Measurements from ENCODE around the gene CEP152.

Gene CEP152

DNA sequence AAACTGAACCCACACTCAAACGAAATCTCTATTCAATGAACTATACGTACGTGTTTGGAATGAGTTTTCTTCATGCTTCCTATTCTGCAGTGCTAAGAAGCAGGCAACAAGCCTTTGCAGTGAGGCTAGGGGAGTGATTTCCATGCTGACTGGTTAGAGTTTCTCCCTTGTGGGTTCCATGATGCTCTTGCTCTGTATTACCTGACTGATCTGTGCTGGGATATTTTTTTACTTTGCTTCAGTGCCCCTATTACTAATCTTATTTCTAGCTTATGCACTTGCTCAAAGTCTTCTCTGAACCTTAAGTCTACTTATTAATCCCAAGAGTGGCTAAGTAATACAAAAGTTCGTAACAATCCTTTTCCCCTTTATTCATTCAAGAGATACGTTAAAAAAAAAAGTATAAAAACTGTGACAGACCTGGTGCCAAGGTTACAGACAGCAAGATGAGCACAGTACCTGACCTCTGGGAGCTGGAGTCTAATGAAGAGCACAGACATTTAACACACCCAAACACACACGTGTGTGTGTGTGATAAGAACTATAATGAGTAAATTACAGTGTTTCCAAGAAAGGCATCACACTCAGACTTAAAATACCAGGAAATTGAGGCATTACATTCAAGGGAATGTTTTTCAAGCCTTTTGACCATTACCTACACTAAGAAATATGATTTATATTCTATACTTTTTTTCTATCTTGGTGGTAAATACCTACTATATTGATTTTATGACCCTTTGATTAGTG is 114.9 kb downstream of the CEP152 start:
- DNase-seq = no peak

DNA sequence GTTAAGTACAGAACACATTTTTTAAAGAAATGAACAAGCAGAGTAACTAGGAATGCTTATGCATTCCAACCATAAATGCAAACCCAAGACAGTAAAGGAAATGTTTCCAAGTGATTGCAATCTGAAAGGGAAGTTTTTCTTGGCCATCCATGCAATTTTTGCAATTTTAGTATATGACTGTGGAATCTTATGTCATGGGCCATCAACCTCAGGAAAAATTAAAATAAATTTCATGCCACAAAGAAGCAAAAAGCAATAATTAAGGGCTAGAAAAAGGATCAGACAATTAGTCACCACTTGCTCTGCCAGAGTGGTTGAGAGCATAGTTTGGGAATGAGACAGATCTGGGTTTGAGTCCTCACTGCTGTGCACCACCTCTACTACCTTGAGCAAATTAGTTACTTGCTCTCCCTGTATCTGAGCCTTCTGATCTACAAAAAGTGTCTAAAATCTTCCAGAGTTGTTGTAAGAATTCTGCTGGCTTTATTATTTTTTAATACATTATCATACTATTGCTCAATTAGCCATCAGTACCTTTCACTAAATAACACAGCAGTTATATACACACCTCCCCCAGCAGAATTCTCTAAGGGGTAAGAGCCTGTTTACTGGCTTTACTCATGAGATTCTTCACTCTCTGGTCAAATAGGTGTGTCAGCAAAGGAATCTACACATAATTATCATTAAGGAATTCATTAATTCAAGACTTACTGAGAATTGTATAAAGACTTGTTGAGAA is 115.6 kb downstream of the CEP152 start:
- no peak for DNase-seq

DNA sequence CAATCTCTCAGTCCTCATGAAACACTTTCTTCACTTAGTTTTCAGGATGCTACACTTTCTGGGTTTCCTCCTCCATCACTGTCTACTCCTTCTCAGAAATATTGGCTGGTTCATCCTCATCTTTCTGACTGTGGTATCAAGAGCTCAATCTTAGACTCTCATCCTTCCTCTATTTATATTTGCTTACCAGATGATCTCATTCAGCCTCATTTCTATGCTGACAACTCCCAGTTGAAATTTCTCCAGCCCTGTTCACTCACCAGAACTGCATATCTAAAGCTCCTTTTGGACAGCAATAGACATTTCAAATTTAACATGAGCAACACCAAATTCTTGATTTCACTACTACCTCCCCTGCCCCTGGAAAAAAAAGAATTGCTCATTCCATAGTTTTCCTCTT is 117.4 kb downstream of the CEP152 start:
- DNase-seq = no peak

DNA sequence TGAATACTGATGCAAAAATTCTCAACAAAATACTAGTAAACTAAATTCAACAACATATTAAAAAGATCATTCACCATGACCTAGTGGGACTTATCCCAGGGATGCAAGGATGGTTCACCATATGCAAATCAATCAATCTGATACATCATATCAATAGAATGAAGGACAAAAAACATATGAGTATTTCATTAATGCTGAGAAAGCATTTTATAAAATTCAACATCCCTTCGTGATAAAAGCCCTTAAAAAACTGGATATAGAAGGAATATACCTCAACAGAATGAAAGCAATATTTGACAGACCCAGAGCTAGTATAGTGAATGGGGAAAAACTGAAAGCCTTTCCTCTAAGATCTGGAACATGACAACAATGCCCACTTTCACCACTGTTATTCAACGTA is 122.4 kb downstream of the CEP152 start:
- no peak for DNase-seq

Data from activated naive CD4-positive, alpha-beta T cell treated with Interleukin-2 at 50 U/mL for 16 hours (primary cell).